ENCODE measurements around the gene TEC.
A peak's percentile ranks its signal among the peaks of the same experiment; 100 is the strongest.
"Not testable (repeated sequence)": the region's sequence is repeated elsewhere in the genome, so short reads cannot be mapped to it uniquely, and the experiment has no call there.

Gene TEC

GRCh38 chr4:48191758-48192157 is 77.9 kb downstream of the TEC start:
- peaks cover 22 to 36% of the 10 kb centered on the region in 2 donors for H3K4me1 Mint-ChIP-seq
- no peak overlapping the region for H3K4me3 Mint-ChIP-seq
- no peaks in the 10 kb centered on the region for H3K9me3 Mint-ChIP-seq
- DNase-seq: no peak
- H3K27me3 Mint-ChIP-seq: no peaks in the 10 kb centered on the region
- peaks cover 7 to 20% of the 10 kb centered on the region in 2 donors for H3K36me3 Mint-ChIP-seq
- H3K27ac Mint-ChIP-seq: no peak overlapping the region
- ATAC-seq (replicated peaks): no peak

GRCh38 chr4:48190839-48191238 is 78.8 kb downstream of the TEC start:
- Mint-ChIP-seq H3K27ac (no peak overlapping the region), H3K4me3 (no peak overlapping the region), H3K27me3 (no peaks in the 10 kb centered on the region), H3K36me3 (peaks cover 7 to 15% of the 10 kb centered on the region in 2 donors), H3K4me1 (peaks cover 17 to 27% of the 10 kb centered on the region in 2 donors), H3K9me3 (no peaks in the 10 kb centered on the region)
- DNase-seq: no peak
- ATAC-seq (replicated peaks): peak; percentile 43 to 62

- no peak overlapping the region for H3K27ac Mint-ChIP-seq
- H3K27me3 Mint-ChIP-seq: no peaks in the 10 kb centered on the region
- no peaks in the 10 kb centered on the region for H3K9me3 Mint-ChIP-seq
- ATAC-seq (replicated peaks) (no peak), DNase-seq (no peak)
- no peak overlapping the region for H3K4me3 Mint-ChIP-seq
- H3K4me1 Mint-ChIP-seq: peaks cover 11 to 20% of the 10 kb centered on the region in 2 donors
- H3K36me3 Mint-ChIP-seq: peaks cover 7 to 10% of the 10 kb centered on the region in 2 donors
Measured at GRCh38 chr4:48189731-48190130, 79.9 kb downstream of the TEC start.

GRCh38 chr4:48188390-48188789 is 81.2 kb downstream of the TEC start:
- H3K9me3 Mint-ChIP-seq: no peaks in the 10 kb centered on the region

GRCh38 chr4:48187813-48188212 is 81.8 kb downstream of the TEC start:
- no peak for ATAC-seq (replicated peaks)
- DNase-seq: no peak
- H3K4me1 Mint-ChIP-seq: peaks cover 0 to 4% of the 10 kb centered on the region in 2 donors
- H3K4me3 Mint-ChIP-seq: no peak overlapping the region
- H3K36me3 Mint-ChIP-seq: peaks cover 2 to 9% of the 10 kb centered on the region in 2 donors
- H3K27me3 Mint-ChIP-seq: no peaks in the 10 kb centered on the region
- H3K27ac Mint-ChIP-seq: no peak overlapping the region
- H3K9me3 Mint-ChIP-seq: no peaks in the 10 kb centered on the region

More at GRCh38 chr4:48188390-48188789, 81.2 kb downstream of the TEC start:
- peaks cover 5 to 9% of the 10 kb centered on the region in 2 donors for H3K36me3 Mint-ChIP-seq
- DNase-seq (no peak), ATAC-seq (replicated peaks) (no peak)
- peaks cover 2 to 8% of the 10 kb centered on the region in 2 donors for H3K4me1 Mint-ChIP-seq
- no peak overlapping the region for H3K27ac Mint-ChIP-seq
- no peak overlapping the region for H3K4me3 Mint-ChIP-seq
- no peaks in the 10 kb centered on the region for H3K27me3 Mint-ChIP-seq

GRCh38 chr4:48187066-48187465 is 82.6 kb downstream of the TEC start:
- DNase-seq; H3K27me3 Mint-ChIP-seq; ATAC-seq (replicated peaks); H3K36me3 Mint-ChIP-seq; H3K9me3 Mint-ChIP-seq; H3K27ac Mint-ChIP-seq; H3K4me3 Mint-ChIP-seq; H3K4me1 Mint-ChIP-seq: not testable (repeated sequence)

GRCh38 chr4:48186394-48186793 is 83.2 kb downstream of the TEC start:
- peaks cover 2 to 11% of the 10 kb centered on the region in 2 donors for H3K4me1 Mint-ChIP-seq
- ATAC-seq (replicated peaks); H3K9me3 Mint-ChIP-seq; H3K27me3 Mint-ChIP-seq; H3K4me3 Mint-ChIP-seq; H3K36me3 Mint-ChIP-seq; H3K27ac Mint-ChIP-seq; DNase-seq: not testable (repeated sequence)

- no peak overlapping the region for H3K4me3 Mint-ChIP-seq
- peaks cover 2 to 15% of the 10 kb centered on the region in 2 donors for H3K36me3 Mint-ChIP-seq
- ATAC-seq (replicated peaks) (no peak), DNase-seq (no peak)
- no peaks in the 10 kb centered on the region for H3K9me3 Mint-ChIP-seq
- H3K27me3 Mint-ChIP-seq: no peaks in the 10 kb centered on the region
- H3K27ac Mint-ChIP-seq: no peak overlapping the region
- peaks cover 10 to 11% of the 10 kb centered on the region in 2 donors for H3K4me1 Mint-ChIP-seq
Measured at GRCh38 chr4:48184882-48185281, 84.8 kb downstream of the TEC start.

GRCh38 chr4:48180234-48180633 is 89.4 kb downstream of the TEC start:
- Mint-ChIP-seq H3K27me3 (no peaks in the 10 kb centered on the region), H3K4me3 (no peak overlapping the region)
- ATAC-seq (replicated peaks): peak in 1 of 2 donors; percentile 43

GRCh38 chr4:48178931-48179330 is 90.7 kb downstream of the TEC start:
- Mint-ChIP-seq H3K4me3 (no peak overlapping the region), H3K27me3 (no peaks in the 10 kb centered on the region), H3K4me1 (peaks cover 24 to 28% of the 10 kb centered on the region in 2 donors), H3K9me3 (peaks cover 10 to 16% of the 10 kb centered on the region in 2 donors), H3K27ac (no peak overlapping the region), H3K36me3 (peaks cover 10 to 35% of the 10 kb centered on the region in 2 donors)
- ATAC-seq (replicated peaks) (no peak), DNase-seq (no peak)

More at GRCh38 chr4:48180234-48180633, 89.4 kb downstream of the TEC start:
- H3K4me1 Mint-ChIP-seq: peaks cover 19 to 22% of the 10 kb centered on the region in 2 donors
- no peak for DNase-seq
- no peak overlapping the region for H3K27ac Mint-ChIP-seq
- peaks cover 10 to 16% of the 10 kb centered on the region in 2 donors for H3K9me3 Mint-ChIP-seq
- H3K36me3 Mint-ChIP-seq: peaks cover 10 to 30% of the 10 kb centered on the region in 2 donors

- Mint-ChIP-seq H3K36me3 (peaks cover 12 to 39% of the 10 kb centered on the region in 2 donors), H3K27me3 (no peaks in the 10 kb centered on the region), H3K4me1 (peaks cover 29 to 39% of the 10 kb centered on the region in 2 donors), H3K4me3 (no peak overlapping the region), H3K27ac (no peak overlapping the region), H3K9me3 (peaks cover 10 to 16% of the 10 kb centered on the region in 2 donors)
- no peak for ATAC-seq (replicated peaks)
- DNase-seq: no peak
Measured at GRCh38 chr4:48175806-48176205, 93.8 kb downstream of the TEC start.

- Mint-ChIP-seq H3K9me3 (peaks cover 10 to 16% of the 10 kb centered on the region in 2 donors), H3K27ac (no peak overlapping the region), H3K4me3 (no peak overlapping the region), H3K27me3 (no peaks in the 10 kb centered on the region), H3K36me3 (peaks cover 12 to 38% of the 10 kb centered on the region in 2 donors), H3K4me1 (peaks cover 29 to 34% of the 10 kb centered on the region in 2 donors)
- no peak for DNase-seq
- ATAC-seq (replicated peaks): no peak
Measured at GRCh38 chr4:48175328-48175727, 94.3 kb downstream of the TEC start.

GRCh38 chr4:48173056-48173991 is 96.3 kb downstream of the TEC start:
- DNase-seq (peak; percentile 13), ATAC-seq (replicated peaks) (peak; percentile 70 to 81)
- peak overlapping the region; percentile 55 to 68 for H3K4me3 Mint-ChIP-seq
- peaks cover 35 to 40% of the 10 kb centered on the region in 2 donors for H3K4me1 Mint-ChIP-seq
- H3K27ac Mint-ChIP-seq: peak overlapping the region; percentile 90
- no peaks in the 10 kb centered on the region for H3K27me3 Mint-ChIP-seq
- peaks cover 8 to 10% of the 10 kb centered on the region in 2 donors for H3K9me3 Mint-ChIP-seq
- peaks cover 14 to 48% of the 10 kb centered on the region in 2 donors for H3K36me3 Mint-ChIP-seq

- ATAC-seq (replicated peaks) (no peak), DNase-seq (no peak)
- H3K36me3 Mint-ChIP-seq: peaks cover 13 to 48% of the 10 kb centered on the region in 2 donors
- no peaks in the 10 kb centered on the region for H3K27me3 Mint-ChIP-seq
- H3K4me3 Mint-ChIP-seq: no peak overlapping the region
- peaks cover 2 to 4% of the 10 kb centered on the region in 2 donors for H3K9me3 Mint-ChIP-seq
- peaks cover 38 to 44% of the 10 kb centered on the region in 2 donors for H3K4me1 Mint-ChIP-seq
- no peak overlapping the region for H3K27ac Mint-ChIP-seq
Measured at GRCh38 chr4:48172651-48173050, 97.0 kb downstream of the TEC start.

GRCh38 chr4:48169636-48170035 is 100.0 kb downstream of the TEC start:
- Mint-ChIP-seq H3K27ac (no peak overlapping the region), H3K4me1 (peaks cover 26 to 35% of the 10 kb centered on the region in 2 donors), H3K27me3 (no peaks in the 10 kb centered on the region), H3K36me3 (peaks cover 23 to 54% of the 10 kb centered on the region in 2 donors), H3K4me3 (no peak overlapping the region), H3K9me3 (no peaks in the 10 kb centered on the region)
- ATAC-seq (replicated peaks) (no peak), DNase-seq (no peak)

Measured in stimulated activated naive B cell treated with anti-CD40 and anti-IgM and Interleukin-4, amounts not matched to agents 10 μg/mL and 1 μg/mL and 100 μg/mL, for 72 hours (primary cell).